GM19438 (cell line): ENCODE results near the gene EHHADH.
A peak's percentile ranks its signal among the peaks of the same experiment; 100 is the strongest.

Source experiments
- ATAC-seq: cut with Tn5 transposase; IDR thresholded peaks from one replicate; pipeline ENCODE4 v1.9.1; 2021; ENCODE audit warnings: low read depth; ENCODE audit not compliant: unreplicated experiment

Gene EHHADH

DNA sequence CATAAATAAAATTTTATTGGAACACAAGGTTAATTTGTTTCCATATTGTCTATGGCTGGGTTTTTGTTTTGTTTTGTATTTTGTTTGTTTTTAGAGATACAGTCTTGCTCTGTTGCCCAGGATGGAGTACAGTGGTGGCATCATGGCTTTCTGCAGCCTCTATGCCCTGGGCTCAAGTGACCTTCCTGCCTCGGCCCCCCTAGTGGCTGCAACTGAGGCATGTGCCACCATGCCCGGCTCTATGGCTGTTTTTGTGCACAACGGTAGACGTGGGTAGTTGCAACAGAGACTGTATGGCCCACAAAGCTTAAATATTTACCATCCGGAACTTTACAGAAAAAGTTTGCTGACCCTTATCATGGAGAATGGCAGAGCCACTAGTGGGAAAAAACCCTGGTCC, 54.2 kb downstream of the EHHADH start:
- no peak for ATAC-seq

DNA sequence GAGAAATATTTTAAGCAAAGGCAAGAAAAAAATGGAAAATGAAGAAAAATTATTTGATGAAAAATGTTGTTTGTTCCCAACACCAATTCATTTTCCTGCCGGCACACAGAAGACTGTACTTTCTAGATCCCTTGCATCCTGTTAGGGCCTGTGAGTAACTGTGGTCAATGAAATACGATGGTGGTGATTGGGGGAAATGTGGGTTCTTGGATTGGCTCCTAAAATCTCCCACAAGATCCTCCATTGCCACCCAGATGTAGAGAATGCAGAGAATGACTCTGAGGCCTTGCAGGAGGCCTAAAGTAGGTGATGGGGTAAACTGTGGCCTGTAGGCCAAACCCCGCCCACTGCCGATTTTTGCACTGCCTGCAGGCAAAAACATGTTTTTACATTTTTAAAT, 54.6 kb downstream of the EHHADH start:
- no peak for ATAC-seq

DNA sequence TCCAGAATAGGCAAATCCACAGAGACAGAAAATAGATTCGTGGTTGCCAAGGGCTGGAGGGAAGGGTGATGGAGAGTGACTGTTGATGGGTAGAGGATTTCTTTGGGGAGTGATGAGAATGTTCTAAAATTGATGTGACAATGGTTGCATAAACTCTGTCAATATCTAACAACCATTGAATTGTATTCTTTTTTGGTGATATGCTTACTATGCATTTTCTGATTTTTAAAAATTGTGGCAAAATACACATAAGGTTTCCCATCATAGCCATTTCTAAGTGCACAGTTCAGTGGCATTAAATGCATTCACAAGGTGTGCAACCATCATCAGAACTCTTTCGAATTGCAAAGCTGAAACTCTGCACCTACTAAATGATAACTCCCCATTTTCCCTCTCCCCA, 56.8 kb downstream of the EHHADH start:
- ATAC-seq = no peak

DNA sequence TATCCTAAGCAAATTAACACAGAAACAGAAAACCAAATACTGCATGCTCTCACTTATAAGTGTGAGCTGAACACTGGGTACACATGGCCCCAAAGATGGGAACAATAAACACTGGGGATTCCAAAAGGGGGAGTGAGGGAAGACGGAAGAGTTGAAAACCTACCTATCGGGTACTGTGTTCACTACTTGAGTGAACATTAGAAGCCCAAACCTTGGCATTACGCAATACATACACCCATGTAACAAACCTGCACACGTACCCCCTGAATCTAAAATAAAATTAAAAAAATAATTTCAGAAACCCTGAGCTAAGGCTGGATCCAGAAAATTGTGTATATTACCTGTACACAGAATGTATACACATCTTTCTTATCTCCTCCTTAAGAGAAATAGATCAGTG, 58.2 kb downstream of the EHHADH start:
- ATAC-seq = no peak

DNA sequence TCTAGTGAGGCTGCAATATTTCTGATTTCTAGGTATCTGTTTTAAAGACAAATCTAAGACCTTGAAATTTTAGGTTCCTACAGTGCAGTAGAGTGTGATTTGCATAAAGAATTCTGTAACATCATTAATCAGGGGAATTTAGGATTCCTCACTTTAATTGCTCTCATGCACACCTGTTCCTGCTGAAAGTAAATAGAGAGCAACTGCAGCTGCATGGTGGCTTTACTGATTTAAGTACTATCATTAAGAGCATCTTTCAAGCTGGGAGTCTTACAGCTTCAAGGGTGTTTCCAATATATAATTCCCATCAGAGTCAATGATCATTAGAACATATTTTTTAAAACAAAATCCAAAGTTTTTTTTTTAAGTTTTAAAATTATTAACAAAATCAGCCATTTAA, 65.0 kb downstream of the EHHADH start:
- no peak for ATAC-seq

DNA sequence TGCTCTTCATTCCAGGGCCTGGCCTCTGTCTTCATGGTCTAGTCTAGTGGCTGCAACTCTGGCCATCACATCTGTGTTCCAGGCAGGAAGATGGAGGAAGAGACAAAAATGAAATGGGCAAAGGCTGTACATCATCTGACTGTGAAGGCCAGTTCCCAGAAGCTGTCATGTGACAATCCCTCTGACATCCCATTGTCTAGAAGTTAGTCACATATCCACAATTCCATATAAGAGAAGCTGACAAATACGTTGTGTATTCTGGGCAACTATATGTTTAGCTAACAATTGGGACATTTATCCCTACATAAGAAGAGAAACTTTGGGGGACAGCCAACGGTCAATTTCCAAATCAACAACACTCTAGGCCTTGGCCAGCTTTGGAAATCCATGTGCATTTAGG, 66.5 kb downstream of the EHHADH start:
- no peak for ATAC-seq

DNA sequence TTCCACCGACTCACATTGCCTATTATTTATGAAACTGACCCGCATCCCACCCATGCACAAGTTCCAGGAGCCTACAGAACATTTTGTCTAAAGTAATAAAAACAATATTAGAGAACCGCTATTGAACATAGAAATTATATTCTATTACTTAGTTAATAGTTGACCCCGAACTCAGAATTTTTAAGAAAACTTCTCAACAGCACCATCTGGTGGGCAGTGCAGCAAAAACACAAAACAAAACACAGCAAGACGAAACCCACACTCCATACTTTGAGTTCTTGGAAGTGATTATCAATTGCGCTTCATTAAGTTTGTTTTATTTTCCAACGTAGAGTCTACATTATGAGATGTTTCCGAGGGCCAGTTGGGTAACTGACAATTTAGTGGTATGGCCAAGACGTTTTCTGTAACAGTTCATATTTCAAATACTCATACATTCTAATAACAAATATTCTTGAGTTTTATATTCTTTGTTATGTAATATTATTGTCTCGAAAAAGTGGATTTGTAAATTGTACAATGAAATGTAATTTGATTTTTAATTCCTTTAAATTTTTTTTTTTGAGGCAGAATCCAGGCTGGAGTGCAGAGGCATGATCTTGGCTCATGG, 77.0 kb downstream of the EHHADH start:
- no peak for ATAC-seq

DNA sequence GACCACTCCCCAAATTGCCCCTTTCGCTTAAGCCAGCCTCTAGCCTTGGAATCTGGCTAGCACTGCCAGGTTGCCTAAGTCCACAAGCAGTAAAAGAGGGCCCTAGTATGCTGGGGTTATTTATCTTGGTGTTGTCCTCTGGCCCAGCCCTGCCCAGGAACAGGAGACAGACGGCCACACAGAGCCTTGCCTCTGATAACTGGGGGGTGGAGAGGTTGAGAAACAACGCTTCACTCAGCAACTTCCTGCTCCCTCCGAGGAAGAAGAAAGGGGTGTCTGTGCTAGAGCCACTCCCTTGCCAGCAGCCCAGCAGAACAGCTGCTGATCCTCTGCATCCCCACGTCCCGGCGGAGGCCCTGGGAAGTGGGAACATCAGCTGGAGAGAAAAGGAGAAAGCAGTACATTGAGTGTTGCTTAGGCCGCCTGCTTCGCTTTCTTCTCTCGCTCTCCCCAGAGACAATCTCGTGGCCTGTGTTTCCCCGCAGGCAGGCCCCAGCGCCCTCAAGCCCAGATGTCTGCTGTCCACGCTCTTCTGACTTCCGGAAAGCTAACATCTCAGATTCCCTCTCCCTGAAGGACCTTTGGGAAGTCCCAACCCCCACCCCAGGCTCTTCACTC, 78.4 kb downstream of the EHHADH start:
- peak; percentile 76 for ATAC-seq

DNA sequence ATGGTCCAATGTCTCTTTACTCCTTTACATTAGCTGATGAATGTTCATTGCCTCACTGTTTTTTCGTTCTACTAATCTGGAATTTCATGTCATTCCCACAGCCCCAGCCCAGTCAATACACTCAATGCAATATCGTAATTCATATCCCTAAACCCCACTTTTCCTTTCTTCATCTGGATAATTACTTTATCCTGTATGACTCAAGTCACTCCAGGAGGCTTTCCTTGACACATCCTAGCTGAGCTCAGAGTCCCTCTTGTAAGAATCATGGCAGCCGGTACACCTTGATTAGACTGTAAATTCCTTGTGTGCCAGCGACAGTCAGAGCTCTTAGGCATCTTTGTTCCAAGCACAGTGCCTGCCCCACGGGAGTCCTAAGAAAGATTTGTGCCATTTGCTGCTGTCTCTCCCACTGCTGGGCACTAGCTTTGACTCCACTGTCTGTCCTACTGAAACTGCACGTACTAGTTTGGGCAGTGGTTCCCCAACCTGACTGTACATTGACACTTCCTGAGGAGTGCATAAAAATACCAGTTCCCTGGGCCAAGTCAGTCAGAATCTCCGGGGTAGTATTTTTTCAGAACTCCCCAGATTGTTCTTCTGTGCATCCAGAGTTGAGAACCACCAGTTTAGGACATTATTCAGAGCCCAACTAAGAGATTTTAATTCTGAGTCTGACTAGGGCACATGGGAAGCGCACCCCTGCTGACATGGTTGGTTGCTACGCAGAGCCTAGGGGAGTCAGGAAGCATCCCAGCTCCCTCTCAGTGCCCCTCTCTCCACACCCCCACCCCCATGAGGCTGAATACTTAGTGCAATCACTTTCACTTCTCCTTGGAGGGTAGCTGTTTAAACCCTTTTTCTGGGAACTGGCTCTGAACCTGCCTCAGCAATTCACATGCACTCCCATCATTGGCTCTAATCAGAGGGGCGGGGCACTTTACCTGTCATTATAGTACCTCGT, 81.5 kb downstream of the EHHADH start:
- no peak for ATAC-seq

DNA sequence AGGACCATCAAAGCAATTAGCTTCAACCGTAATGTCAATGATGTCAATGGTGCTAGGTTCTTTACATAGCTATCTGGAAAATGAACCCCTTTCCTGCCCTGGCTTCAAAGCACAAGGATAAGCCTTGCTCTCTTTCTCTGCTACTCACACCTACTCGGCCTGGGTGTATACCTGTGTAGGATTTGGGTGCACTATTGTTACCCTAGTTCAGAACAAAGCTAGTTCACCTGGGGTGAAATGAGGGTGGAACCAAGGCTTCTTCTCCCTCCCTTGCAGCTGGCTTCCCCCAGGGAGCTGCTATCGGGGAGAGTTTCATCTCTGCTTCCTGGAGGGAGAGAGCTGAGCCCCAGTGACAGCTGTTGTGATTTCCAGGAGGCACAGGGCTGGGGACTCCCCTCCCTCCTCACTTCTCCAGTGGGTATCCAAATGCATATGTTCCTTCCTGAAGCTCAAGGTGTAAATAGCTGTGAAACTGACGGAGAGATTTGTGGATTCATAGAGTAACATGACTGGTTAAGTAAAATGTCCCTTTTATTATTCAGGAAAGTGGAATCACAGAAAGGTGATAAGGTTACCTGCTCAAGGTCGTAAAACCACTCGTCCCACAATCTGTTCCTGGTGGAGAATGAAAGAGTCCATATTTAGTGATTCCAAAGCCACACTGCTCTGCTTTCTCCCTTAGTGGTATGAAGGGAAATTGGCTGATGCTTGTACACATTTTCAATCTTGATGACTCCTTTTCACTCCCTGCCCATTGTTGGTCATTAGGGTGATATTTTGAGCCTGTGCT, 89.2 kb downstream of the EHHADH start:
- no peak for ATAC-seq

DNA sequence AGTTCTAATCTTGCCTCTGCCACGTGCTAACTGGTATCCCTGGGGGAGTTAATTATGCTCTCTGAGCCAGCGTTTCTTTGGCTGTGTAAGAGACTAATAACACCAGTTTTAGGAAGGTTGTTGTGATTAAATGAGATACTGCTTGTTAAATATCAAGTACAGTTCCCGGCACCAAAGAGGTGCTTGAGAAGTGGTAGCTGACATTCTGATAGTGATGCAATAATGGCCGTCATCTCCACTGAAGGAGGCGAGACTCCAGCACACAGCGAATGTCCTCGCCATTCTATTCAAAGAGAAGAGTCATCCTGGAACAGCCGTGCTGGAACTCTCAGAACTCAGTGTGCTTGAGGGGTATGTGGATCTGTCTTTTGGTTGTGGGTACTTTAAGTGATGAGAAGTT, 91.2 kb downstream of the EHHADH start:
- ATAC-seq = no peak

DNA sequence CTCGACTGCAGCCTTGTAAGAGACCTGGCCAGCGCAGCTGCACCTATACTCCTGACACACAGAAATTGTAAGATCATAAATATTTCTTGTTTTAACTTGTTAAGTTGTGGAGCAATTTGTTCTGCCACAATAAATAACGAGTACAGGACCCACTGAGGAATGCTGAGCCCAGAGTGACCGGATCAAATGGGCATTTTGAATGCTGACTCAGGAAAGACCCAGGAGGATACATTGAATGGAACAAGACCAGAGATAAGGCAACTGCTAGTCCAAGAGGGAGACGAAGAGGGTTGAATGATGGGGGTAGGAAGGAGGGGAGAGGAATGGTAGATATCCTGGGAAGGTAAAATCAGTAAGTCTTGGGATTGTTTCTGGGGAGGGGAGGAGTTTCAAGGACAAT, 92.1 kb downstream of the EHHADH start:
- ATAC-seq = no peak

DNA sequence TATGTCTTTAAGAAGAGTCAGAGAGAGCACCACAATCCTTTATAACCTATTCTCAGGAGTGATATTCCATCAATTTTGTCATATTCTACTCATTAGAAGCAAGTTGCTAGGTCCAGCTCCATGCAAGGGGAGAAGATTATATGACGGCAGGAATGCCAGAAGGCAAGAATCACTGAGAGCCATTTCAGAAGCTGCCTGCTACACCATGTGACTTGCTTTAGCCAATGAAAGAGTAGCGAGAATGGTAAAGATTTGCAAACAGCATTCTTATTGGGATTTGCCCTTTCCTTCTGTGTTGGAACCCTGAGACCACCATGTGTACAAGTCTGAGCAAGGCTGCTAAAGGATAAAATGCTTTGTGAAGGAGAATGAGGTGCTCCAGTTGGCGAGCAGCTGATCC, 96.5 kb downstream of the EHHADH start:
- no peak for ATAC-seq

DNA sequence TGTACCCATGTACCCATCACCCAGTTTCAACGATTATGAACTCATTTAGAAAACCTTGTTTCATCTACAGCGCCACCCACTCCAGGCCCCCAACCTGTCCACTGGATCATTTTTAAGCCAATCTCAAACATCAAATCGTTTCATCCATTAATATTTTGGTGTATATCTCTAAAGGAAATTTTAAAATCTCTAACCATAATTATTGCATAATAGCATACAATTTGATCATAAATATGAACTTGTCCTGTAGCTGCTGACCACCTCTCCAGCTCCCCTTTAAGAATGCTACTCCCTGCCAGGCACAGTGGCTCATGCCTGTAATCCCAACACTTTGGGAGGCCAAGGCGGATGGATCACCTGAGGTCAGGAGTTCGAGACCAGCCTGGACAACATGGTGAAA, 98.2 kb downstream of the EHHADH start:
- no peak for ATAC-seq

DNA sequence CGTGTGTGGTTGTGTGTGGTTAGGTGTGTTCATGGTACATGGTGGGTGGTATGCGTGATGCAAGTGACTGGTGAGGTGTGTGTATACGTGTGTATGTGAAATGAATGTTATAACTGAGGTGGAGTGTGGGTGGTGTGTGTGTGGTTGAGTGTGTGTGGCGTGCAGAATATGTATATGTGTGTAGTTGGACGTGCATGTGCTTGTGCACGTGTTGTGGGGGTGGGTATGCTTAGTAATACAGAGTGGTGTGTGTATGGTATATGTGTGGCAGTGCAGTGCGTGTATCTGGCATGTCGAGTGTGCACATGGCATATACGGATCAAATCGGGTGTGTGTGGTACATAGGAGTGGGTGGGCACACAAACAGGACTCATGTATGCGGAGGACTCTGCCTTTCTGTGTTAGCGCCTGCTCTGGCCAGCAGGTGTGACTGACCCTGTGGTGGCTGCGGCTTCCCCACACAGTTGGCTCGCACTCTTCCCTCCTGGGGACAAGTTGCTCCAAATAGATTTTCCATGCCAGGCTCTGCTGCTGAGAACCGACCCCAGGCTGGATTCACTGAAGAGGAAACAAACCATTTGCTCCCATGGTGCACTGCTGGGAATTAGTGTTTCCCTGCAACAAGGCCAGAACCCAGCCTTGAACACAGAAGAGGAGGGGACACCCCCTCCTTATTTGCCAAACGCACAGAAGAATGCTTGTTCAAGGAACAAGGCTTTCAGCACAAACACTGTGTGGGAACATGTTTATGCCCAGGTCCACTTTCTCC, 99.8 kb downstream of the EHHADH start:
- no peak for ATAC-seq

DNA sequence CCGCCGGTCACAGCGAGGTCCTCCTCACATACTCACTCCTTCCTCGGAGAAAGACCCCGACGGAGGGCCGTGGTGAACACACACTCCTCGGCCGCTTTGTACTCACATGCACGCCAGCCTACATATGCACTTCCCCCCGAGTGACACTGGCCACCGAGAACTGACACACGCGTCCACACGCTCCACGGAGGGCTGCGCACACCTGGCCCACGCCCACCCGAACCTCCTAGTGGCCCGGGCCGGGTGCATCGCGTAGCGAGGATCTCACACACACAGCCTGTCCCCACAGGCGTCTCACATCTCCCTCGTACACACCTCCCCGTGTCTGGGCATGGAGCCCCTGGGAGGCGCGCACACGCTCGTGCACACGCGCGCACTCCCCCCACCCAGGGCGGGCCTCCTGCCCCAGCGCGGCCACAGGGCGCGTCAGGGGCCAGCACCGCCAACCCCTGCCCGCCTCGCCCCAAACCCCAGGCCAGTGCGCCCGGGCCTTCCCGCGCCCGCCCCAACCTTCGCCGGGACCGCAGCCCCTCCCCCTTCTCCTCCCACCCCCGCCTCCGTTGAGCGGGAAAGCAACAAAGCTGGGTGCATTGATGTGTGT, 100.6 kb downstream of the EHHADH start:
- peak; percentile 17 for ATAC-seq

DNA sequence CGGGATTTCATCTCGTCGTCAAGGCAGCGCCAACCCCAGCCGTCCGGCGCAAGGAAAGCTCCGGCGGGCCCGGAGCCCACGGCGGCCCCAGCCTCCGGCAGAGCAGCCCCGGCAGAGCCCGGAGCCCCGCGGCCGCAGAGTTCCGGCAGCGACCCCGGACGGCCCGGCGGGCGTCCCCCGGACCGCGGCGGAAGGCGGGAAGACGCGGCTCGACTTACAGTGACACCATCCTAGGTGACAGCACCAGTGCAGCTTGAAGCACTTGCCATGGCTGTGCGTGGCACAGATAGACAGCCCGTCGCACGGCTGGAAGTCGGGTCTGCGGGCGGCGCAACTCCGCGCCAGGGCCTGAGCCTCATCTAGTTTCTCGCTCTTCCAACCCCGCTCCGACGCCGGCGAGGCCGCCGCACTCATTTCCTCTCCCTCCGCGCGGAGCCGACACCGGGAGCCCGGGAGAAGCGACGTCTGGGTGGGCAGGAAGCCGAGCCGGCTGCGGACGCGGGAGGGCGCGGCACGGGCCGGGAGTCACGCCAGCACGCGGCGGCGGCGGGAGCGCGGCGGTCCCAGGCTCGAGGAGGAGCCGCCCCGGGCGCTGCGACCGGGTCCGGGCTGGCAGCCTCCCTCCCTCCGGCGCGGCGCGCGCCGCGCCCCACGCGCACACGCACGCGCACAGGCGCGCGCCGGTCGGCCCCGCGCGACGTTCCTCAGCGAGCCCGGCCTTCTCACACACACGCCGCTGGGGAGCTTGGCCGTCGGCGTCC, 101.3 kb downstream of the EHHADH start, which contains the start of gene C3orf70:
Gene C3orf70 (minus strand): TSS at position 651 of the 761 bp plus-strand sequence. CDS start 237 bp downstream, at position 414.
- ATAC-seq = peak; percentile 62

DNA sequence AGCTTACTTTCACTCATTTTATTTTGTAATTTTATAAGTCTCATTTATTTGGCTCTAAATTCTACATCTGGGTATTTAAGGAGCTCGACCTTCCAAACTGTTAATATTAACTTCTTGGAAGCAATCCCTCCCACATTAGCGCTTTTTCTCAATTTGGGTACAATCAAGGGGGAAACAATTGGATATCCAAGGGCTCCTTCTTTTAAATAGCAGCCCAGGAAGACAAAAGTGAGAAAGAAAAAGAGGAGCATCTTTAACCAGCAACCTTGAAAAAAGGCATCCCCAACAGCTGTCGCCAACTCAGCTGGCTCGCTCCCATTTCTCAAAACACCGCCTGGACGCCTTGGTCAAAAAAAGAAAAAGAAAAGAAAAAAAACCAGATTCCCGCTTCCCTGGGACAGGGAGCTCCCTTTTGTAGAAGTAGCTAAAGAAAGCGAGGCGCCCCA, 101.9 kb downstream of the EHHADH start:
- no peak for ATAC-seq
